HG02870 (cell line): ENCODE measurements around the gene CD209.
A peak's percentile ranks its signal among the peaks of the same experiment; 100 is the strongest.
"Not testable (repeated sequence)": the region's sequence is repeated elsewhere in the genome, so short reads cannot be mapped to it uniquely, and the experiment has no call there.

Experiments
- ATAC-seq: cut with Tn5 transposase; IDR thresholded peaks from one replicate; pipeline ENCODE4 v1.9.1; 2021; ENCODE audit warnings: mild to moderate bottlenecking, moderate library complexity; ENCODE audit not compliant: unreplicated experiment

CD209 gene

DNA sequence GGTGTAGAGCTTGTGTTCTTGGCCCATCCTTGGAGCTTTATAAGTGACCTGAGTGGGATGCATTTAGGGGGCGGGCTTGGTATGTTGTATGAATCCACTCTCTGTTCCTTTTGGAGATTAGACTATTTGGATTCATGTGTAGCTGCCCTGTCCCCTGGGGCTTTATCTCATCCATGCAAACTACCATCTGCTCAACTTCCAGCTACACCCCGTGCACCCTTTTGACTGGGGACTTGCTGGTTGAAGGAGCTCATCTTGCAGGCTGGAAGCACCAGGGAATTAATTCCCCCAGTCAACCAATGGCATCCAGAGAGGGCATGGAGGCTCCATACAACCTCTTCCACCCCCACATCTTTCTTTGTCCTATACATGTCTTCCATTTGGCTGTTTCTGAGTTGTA, 21.8 kb upstream of the CD209 start:
- no peak for ATAC-seq

DNA sequence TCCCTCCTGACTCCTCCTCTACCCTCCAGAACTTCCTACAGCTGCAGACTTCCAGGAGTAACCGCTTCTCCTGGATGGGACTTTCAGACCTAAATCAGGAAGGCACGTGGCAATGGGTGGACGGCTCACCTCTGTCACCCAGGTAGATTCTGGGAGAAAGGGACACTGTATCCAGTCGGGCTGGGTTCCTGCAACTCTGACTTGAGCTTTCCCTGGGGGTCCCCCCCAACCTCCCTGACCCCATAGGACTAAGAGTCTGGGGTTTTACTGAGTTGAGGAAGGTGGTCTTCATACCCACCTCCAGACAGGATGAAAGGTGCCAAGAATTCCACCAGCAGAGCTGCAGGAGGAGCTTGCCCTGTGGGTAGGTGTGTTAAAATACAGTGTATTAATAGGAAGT, 20.2 kb upstream of the CD209 start:
- ATAC-seq = no peak

DNA sequence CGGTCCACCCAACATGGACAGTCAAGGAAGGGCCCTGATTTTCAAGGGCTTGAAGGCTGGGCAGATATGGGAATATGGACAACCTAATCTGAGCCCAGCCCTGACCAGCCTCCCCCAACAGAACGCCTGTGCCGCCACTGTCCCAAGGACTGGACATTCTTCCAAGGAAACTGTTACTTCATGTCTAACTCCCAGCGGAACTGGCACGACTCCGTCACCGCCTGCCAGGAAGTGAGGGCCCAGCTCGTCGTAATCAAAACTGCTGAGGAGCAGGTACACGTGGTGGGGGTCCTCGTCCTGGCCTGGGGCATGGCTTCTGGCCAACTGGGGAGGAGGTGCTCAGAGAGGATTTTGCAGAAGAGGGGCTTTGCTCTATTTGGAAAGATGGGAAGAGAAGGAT, 19.2 kb upstream of the CD209 start:
- no peak for ATAC-seq

DNA sequence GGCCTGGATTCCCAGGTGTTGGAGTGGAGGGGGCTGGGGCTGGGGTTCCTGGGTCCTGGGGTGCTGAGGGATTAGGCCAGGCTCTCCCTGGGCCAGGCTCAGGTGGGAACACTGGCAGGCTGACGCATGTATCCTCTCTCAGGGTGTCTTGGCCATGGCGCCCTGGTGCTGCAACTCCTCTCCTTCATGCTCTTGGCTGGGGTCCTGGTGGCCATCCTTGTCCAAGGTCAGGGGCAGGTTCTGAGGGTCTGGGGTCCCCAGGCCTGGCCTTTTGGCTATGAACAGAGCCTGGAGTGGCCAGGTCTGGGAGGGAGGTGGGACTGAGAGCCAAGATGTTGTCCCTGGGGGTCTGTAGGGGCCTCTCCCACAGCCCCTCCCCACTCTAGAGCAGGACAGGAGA, 17.7 kb upstream of the CD209 start:
- not testable (repeated sequence) for ATAC-seq

DNA sequence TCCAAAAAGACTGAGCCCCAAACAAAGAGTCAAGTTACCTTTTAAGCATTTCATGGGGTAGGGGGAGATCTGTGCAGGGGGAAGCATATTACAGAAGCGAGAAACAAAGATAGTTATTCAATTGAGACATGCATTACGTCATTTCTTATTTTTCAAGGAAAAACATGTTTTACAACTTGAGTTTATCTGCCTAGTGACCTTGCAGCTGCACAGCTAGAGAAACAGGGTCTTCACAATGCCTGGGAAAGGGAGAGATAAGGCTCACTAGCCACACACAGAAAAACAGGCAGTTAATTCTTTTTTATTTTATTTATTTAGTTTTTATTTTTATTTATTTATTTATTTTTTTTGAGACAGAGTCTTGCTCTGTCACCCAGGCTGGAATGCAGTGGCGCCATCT, 16.8 kb upstream of the CD209 start:
- not testable (repeated sequence) for ATAC-seq

DNA sequence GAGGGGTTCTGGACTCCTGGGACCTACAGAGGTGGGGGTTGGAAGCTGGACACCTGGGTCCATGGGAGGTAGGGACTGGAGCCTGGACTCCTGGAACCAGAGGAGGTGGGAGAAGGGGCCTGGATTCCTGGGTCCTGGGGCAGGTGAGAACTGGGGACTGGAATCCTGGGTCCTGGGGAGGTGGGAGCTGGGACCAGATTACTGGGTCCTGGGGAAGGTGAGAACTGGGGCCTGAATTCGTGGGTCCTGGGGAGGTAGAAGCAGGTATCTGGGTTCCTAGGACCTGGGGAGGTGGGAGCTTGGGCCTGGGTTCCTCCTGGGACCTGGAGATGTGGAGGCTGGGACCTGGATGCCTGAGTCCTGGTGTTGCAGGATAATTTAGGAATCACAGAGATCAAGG, 16.4 kb upstream of the CD209 start:
- ATAC-seq = no peak

DNA sequence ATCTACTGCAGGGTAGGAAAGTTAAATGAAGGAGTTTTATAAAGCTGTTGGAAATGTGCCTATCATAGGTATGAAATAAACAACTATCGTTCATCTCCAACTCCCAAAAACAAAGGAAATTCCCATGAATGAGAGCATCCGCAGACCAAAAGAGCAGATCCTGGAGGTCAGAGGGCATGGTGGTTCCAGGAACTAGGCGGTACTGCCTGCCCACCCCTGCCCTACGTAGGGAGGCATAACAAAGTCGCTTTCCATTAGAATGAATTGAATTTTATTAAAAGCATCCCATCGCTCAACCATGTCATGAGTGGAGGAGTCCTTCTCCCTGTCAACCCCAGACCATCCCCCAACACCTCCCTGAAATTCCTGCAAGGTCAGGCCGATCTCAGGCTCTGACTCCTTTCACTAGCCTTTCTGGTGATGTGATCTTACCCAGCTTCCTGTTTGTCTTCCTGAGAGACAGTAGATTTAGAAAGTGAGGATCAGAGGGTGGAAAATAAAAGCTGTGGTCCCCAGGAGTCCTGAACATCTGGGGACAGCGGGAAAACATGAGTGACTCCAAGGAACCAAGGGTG, 15.5 kb upstream of the CD209 start, which contains the start of gene CLEC4M:
TSS of gene CLEC4M (plus strand) at position 525 of the 575 bp plus-strand sequence. CDS start at position 549, 24 bp downstream.
- ATAC-seq = no peak

DNA sequence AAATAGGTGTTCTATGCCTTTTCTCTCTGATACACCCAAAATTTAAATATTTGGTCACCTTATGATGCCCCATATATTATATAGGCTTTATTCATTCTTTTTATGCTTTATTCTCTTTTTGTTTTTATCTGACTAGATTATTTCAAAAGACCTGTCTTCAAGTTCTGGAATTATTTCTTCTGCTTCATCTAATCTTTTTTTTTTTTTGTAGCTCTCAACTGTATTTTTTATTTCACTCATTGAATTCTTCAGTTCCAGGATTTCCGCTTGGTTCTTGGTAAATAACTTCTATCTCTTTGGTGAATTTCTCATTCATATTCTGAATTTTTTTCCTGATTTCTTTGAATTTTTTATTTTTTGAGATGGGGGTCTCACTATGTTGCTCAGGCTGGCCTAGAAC, 11.8 kb upstream of the CD209 start:
- no peak for ATAC-seq

DNA sequence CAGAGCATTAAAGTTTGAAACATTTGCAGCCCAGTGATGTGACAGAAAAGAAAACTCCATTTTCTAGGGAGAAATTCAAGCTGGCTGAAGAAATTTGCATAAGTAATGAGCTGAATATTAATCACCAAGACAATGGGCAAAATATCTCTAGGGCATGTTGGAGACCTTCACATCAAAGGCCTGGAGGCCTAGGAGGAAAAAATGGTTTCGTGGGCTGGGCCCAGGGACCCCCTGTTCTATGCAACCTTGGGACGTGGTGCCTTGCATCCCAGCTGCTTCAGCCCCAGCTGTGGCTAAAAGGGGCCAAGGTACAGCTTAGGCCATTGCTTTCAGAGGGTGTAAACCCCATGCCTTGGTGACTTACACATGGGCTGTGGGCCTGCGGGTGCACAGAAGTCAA, 10.0 kb upstream of the CD209 start:
- no peak for ATAC-seq

DNA sequence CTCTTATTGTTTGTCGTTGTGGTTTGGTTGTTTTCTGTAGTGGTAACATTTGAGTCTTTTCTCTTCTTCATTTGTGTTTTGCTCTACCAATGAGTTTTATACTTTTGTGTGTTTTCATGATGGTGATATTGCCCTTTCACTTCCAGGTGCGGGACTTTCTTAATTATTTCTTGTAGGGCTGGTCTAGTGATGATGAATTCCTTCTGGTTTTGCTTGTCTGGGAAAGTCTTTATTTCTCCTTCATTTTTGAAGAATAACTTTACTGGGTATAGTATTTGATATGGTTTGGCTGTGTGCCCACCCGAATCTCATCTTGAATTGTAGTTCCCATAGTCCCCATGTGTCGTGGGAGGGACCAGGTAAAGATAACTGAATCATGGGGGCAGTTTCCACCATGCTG, 8.9 kb upstream of the CD209 start:
- ATAC-seq = no peak

DNA sequence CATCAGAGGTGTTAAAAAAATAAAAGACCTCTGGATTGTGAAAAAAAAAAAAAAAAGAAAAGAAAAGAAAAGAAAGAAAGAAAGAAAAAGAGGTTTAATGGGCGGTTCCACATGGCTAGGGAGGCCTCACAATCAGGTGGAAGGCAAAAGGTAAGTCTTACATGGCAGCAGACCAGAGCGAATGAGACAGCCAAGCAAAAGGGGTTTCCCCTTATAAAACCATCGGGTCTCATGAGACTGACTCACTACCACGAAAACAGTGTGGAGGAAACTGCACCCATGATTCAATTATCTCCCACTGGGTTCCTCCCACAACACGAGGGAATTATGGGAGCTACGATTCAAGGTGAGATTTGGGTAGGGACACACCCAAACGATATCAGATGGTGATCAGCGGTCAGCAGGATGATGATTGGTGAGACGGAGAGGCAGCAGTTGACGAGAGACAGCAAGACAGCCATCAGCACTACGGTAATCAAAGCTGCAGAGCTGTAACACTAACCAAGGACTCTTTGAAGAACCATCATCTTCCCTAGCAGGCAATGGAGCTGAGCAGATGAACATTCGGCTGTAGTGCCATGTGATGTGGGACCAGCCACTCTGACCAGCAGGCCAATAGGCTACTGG, 3.9 kb upstream of the CD209 start:
- no peak for ATAC-seq

DNA sequence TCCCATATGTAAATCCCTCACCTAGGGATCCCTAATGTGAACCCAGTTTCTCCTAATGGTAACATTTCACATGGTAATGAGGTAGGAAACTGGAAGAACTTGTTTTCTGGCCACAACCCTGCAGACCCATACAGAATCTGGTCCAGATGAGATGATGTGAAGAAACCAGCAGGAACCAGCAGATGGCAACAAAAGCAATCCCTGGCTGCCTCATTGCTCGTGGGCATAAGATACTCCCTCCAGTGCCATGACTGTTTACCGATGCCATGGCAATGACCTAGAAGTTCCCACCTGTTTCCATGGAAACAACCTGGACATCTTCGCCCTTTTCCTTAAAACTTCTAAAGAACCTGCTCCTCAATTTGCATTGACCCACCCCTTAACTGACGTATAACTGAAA, 1.4 kb upstream of the CD209 start:
- no peak for ATAC-seq

DNA sequence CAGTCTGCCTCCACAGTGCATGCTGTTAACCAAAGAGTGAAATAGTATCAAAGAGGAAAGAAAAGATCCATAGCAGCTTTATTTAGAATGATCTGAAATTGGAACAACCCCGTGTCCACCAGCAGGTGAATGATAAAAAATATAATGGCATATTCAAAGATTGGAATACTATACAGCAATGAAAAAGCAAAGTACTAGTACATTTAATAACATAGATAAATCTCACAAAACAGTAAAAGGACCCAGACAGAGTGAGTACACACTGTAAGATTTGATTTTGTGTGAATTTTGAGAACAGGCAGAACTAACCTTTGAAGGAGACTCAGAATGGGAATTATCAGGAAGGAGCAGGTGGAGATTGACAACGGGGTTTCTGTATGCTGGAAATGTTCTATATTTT, 837 bp upstream of the CD209 start:
- no peak for ATAC-seq

DNA sequence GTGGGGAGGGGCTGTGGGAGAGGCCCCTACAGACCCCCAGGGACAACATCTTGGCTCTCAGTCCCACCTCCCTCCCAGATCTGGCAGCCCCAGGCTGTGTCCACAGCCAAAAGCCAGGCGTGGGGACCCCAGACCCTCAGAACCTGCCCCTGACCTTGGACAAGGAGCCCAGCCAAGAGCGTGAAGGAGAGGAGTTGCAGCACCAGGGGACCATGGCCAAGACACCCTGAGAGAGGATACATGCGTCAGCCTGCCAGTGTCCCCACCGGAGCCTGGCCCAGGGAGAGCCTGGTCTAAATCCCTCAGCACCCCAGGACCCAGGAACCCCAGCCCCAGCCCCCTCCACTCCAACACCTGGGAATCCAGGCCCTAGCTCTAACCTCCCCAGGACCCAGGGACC, 1.0 kb downstream of the CD209 start:
- ATAC-seq = not testable (repeated sequence)

DNA sequence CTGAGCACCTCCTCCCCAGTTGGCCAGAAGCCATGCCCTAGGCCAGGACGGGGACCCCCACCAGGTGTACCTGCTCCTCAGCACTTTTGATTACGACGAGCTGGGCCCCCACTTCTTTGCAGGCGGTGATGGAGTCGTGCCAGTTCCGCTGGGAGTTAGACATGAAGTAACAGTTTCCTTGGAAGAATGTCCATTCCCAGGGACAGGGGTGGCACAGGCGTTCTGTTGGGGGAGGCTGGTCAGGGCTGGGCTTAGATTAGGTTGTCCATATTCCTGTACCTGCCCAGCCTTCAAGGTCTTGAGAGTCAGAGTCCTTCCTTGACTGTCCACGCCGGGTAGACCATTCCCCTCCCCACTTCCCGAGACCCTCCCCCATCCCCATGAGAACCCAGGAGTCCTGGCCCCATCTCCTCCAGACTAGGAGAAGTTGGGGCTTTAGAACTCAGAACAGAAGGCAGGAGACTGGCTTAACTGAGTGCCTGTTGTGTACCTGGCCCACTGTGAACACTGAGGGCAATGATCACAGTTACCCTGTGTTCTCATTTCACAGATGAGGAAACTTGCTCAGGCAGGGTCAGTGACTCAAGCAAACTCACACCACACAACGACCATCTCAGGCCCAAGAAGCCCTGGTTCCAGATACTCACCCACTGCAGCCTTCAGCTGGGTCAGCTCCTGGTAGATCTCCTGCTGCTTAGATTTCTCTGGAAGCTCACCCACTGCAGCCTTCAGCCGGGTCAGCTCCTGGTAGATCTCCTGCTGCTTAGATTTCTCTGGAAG, 2.3 kb downstream of the CD209 start:
- ATAC-seq = no peak

DNA sequence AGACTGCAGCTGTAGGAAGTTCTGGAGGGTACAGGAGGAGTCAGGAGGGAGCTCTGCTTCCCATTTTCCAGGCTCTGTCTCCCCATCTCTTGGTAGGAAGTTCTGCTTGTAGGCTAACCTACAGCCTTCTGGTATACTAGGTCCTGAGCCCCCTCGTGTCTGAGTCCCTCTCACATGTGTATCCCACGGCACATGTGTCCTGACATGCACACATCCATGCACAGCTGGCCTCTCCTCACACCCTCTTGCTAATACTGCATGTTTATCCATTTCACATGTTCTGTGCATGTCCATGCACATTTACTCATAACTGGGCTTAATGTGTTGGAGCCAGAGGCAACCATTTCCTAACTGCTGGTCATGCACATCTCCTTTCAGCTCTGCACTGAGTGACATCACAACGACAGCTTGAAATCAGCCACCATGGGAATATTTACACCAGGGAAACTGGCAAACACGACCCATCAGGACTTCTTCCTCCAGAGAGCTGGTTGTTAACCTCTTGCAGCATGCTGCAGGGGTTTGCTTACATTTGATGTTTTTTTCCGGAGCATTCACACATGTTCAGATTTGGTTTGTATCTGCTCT, 3.0 kb downstream of the CD209 start:
- ATAC-seq = no peak

DNA sequence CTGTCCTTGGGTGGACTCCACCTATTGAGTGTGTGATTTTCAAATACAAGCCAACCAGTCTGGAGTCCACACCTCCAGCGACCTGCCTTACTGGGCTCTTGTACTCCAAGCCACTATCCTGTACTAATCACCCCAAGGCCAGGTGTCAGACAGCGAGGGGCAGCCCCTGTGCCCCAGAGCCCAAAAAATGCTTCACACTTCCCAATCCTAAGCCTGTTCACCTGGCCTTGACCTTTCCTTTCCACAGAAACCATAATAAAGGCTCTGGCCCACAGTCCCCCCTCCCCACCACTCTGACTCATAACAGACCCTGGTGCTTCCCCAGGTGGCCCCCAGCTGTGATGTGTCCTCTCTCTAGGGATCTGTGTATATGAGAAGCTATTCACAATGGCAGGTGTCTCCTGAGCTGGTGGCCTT, 3.9 kb downstream of the CD209 start:
- peak; percentile 48 for ATAC-seq

DNA sequence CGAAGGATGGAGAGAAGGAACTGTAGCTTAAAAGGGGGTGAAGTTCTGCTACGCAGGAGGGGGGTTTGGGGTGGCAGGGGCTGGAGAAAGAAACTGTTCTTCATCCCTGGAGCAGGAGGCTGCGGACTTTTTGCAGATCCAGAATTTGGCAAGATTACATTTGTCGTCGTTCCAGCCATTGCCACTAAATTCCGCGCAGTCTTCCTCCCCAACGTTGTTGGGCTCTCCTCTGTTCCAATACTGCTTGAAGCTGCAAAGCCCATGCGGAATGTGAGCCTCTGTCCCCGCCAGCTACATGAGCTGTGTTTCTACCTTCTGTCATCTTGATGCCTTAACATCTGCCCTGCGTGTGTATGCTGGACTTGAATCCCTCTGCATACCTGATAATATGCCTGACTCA, 4.3 kb downstream of the CD209 start:
- ATAC-seq = no peak

DNA sequence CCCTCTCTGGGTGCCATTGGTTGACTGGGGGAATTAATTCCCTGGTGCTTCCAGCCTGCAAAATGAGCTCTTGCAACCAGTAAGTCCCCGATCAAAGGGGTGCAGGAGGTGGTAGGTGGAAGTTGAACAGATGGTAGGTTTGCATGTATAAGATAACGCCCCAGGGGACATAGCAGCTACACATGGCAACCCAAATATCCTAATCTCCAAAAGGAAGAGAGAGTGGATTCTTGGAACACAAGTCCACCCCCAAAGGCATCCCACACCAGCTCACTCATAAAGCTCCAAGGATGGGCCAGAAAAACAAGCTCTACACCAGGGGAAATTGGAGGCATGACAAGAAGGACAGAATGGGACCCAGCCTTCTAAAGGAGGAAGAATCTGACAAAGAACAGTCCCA, 4.8 kb downstream of the CD209 start:
- ATAC-seq = no peak

DNA sequence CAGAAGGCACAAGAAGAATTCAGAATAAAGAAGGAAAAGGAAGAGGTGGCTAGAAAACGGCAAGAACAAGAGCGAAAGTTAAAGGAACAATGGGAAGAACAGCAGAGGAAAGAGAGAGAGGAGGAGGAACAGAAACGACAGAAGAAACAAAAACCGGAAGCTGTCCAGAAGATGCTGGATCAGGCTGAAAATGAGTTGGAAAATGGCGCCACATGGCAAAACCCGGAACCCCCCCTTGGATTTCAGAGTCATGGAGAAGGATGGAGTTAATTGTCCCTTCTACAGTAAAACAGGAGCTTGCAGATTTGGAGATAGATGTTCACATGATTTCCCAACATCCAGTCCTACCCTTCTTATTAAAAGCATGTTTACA, 6.7 kb downstream of the CD209 start:
- ATAC-seq = no peak

DNA sequence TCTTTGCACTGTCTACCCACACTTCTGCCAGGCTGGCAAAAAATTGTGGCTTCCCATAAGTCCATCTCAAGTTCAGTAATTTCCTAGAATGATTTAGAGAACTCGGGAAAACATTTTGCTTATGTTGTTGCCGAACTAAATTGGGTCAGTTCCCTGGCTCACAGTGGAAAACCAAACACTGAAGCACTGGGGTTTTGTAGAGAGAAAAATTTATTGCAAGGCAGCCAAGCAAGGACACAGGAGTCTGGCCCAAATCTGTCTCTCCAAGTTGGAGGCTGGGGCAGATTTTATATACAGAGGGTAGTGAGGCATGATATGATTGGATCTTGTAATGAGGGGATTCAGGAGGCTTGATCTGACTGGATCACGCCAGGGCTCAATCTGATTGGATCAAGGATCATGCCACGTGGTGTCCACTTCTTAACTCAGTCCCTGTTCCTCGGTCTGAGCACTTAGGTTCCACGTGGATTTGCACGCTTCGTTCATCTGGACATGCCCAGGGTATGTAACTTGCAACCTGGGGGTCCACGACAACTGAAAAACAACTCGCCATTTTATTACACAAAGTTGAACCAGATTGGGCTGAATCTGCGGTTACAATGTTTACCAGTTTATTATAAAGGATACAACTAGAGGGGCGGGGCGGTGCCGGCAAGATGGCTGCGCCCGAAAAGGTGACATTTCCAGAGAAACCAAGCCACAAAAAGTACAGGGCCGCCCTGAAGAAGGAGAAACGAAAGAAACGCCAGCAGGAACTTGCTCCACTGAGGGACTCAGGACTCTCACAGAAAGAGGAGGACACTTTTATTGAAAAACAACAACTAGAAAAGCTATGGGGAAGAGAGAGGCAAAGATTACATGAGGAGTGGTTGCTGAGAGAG, 7.3 kb downstream of the CD209 start:
- no peak for ATAC-seq
